22Rv1 (cell line): ENCODE results near the gene TNP1.

ENCODE experiments used
- CTCF ChIP-seq: fragments of 450-650 bp; IDR thresholded peaks from 2 replicates; pipeline ENCODE4 v1.5.1; 2017; ENCODE audit warnings: mild to moderate bottlenecking
- ZFX ChIP-seq: fragments of 450-650 bp; IDR thresholded peaks from 2 replicates; pipeline ENCODE4 v1.6.1; 2017; ENCODE audit warnings: antibody characterized with exemption, borderline replicate concordance

- TF ChIP-seq CTCF = no peak
- no peak for TF ChIP-seq ZFX
These were observed 21.5 kb upstream of the TNP1 start for GRCh38 chr2:216881411-216881810.
